ENCODE measurements around the gene XPNPEP1. TPM values are rescaled to one million over a fixed set of nuclear protein-coding genes. Genes with fewer than 3 reads are reported as not detected.

Gene XPNPEP1
- polyA plus RNA-seq, 4 donors: 76.6 to 138 (median 112) TPM

DNA sequence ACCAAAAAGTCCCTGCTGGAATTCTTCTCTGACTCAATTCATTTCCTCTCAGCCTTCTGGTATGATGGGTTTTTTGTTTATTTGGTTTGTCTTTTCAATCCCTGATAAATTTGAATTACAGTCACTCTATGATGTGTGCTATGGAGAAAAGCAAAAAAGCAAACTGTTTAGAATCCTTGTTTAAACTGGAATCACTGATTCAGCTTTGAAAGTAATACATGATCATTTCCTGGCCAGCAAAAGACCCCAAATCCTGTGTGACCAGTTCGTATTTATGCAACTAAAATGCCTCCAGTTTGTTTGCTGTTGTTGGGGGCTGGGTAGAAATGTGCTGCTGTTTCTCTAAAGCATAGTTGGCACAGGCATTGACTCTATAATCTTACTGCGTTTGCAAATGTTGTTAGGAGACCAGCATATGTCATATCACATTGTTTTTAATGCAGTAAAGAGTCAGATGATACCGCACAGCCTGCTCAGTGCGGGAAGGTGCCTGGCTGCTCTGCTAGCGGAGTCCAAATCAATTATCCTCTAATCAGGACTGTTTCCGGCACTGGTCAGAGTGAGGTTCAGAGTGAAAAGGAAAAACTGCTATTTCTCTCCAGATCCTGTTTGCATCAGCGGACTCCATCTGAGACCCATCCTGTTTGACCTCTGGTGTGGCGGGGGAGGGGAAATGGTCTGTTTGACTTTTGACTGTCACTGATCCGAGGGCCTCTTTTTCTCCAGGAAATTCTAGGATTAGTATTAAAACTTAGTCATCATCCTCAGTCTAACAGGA, 43.8 kb upstream of the XPNPEP1 start:
- H3K36me3 ChIP-seq (ENCODE audit: control insufficient read depth in 3 of 3, insufficient read depth in 2 of 3, low read depth in 1 of 3, low read length in 3 of 3): no peaks in the 10 kb centered on the region
- H3K4me1 ChIP-seq (ENCODE audit: control insufficient read depth in 3 of 3, insufficient read depth in 2 of 3, low read depth in 1 of 3, low read length in 2 of 3): peaks cover 5 to 55% (median 11%) of the 10 kb centered on the region in 3 donors
- H3K4me3 ChIP-seq (ENCODE audit: low read depth in 1 of 3, low read length in 3 of 3): no peak overlapping the region
- no peaks in the 10 kb centered on the region for H3K27me3 ChIP-seq (ENCODE audit: control insufficient read depth in 3 of 3, insufficient read depth in 3 of 3, low read length in 3 of 3)
- no peaks in the 10 kb centered on the region for H3K9me3 ChIP-seq (ENCODE audit: control insufficient read depth in 2 of 2, insufficient read depth in 1 of 2, low read depth in 1 of 2, low read length in 1 of 2)
- FAIRE-seq: no peak
- peak; percentile 56 to 66 for DNase-seq
- peak overlapping the region in 2 of 3 donors; percentile 46 to 76 for H3K27ac ChIP-seq (ENCODE audit: low read depth in 1 of 3, low read length in 2 of 3)
- 20 to 36% (median 35%) methylated on average over 9 of the region's 9 CpGs for WGBS, 3 donors

GRCh38 chr10:109964318-109964717, 41.0 kb upstream of the XPNPEP1 start:
- H3K4me1 ChIP-seq (ENCODE audit: control insufficient read depth in 3 of 3, insufficient read depth in 2 of 3, low read depth in 1 of 3, low read length in 2 of 3): peaks cover 4 to 38% (median 14%) of the 10 kb centered on the region in 3 donors

GRCh38 chr10:109963439-109963838, 40.1 kb upstream of the XPNPEP1 start:
- 83 to 91% (median 86%) methylated on average over 5 of the region's 5 CpGs for WGBS, 3 donors
- H3K36me3 ChIP-seq (ENCODE audit: control insufficient read depth in 3 of 3, insufficient read depth in 2 of 3, low read depth in 1 of 3, low read length in 3 of 3): no peaks in the 10 kb centered on the region
- FAIRE-seq (no peak), DNase-seq (no peak)
- no peak overlapping the region for H3K4me3 ChIP-seq (ENCODE audit: low read depth in 1 of 3, low read length in 3 of 3)
- H3K27me3 ChIP-seq (ENCODE audit: control insufficient read depth in 3 of 3, insufficient read depth in 3 of 3, low read length in 3 of 3): no peaks in the 10 kb centered on the region
- H3K4me1 ChIP-seq (ENCODE audit: control insufficient read depth in 3 of 3, insufficient read depth in 2 of 3, low read depth in 1 of 3, low read length in 2 of 3): peaks cover 4 to 32% (median 10%) of the 10 kb centered on the region in 3 donors
- H3K9me3 ChIP-seq (ENCODE audit: control insufficient read depth in 2 of 2, insufficient read depth in 1 of 2, low read depth in 1 of 2, low read length in 1 of 2): no peaks in the 10 kb centered on the region
- no peak overlapping the region for H3K27ac ChIP-seq (ENCODE audit: low read depth in 1 of 3, low read length in 2 of 3)

More at GRCh38 chr10:109964318-109964717, 41.0 kb upstream of the XPNPEP1 start:
- H3K4me3 ChIP-seq (ENCODE audit: low read depth in 1 of 3, low read length in 3 of 3): no peak overlapping the region
- DNase-seq (no peak), FAIRE-seq (no peak)
- H3K36me3 ChIP-seq (ENCODE audit: control insufficient read depth in 3 of 3, insufficient read depth in 2 of 3, low read depth in 1 of 3, low read length in 3 of 3): no peaks in the 10 kb centered on the region
- H3K9me3 ChIP-seq (ENCODE audit: control insufficient read depth in 2 of 2, insufficient read depth in 1 of 2, low read depth in 1 of 2, low read length in 1 of 2): no peaks in the 10 kb centered on the region
- WGBS, 3 donors: 85 to 93% (median 87%) methylated on average over 10 of the region's 10 CpGs
- H3K27me3 ChIP-seq (ENCODE audit: control insufficient read depth in 3 of 3, insufficient read depth in 3 of 3, low read length in 3 of 3): no peaks in the 10 kb centered on the region
- no peak overlapping the region for H3K27ac ChIP-seq (ENCODE audit: low read depth in 1 of 3, low read length in 2 of 3)

DNA sequence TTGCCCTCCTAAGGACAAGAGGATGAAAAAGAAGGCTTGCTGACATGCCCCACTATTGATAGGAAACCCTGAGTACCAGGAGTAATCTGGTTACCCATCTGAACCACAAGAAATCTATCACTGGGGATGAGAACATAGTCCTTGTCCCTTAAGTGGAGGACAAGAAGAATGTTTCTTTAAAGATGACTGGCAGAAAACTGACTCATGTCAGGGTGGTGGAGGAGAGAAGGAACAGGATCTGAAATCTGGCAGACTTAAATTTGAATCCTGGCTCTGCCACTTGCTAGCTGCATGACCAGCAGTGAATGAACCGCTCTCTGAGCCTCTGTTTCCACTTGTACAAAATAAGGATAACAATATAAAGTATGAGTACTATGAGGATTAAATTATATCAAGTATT, 38.9 kb upstream of the XPNPEP1 start:
- no peaks in the 10 kb centered on the region for H3K36me3 ChIP-seq (ENCODE audit: control insufficient read depth in 3 of 3, insufficient read depth in 2 of 3, low read depth in 1 of 3, low read length in 3 of 3)
- 93 to 100% (median 96%) methylated on average over 1 of the region's 1 CpG for WGBS, 3 donors

DNA sequence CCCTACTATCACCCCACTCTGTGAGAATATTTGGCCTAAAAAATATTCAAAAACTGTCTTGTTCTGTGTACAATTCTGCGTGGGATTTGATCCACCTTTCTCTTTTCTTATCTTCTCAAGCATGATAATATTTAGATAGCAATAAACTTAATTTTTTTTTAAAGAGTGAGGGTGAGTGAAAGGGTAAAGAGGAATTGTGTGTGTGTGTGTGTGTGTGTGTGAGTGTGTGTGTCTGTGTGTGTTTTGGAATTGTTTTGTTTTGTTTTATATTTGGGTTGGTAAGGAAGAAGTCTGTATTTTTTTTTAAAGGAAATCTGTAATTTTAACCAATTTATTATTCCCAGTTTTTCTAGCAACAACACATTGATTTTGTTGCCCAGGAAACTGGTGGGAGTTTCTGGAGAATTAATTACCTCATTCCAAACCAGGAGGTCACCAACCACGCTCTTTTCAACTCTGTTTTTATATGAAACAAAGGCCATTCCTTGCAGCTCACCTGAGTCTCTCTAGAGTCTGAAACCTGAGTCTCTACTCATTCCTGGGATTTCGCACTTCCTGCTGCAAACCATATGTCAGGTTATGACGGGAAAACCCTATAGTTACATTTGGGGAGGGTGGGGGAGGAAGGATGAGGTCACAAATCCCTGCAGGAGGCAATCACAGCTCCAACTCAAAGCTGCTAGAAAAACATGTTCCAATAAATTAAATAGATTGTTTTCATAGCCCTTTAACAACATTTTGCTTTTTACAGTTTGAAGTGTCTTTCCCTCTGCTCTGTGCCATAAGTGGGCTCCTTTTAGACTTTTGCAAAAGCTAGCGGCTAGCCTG, 38.1 kb upstream of the XPNPEP1 start:
- peaks cover 4 to 20% (median 9%) of the 10 kb centered on the region in 3 donors for H3K4me1 ChIP-seq (ENCODE audit: control insufficient read depth in 3 of 3, insufficient read depth in 2 of 3, low read depth in 1 of 3, low read length in 2 of 3)
- no peak overlapping the region for H3K4me3 ChIP-seq (ENCODE audit: low read depth in 1 of 3, low read length in 3 of 3)
- peak in 1 of 2 donors; percentile 69 for DNase-seq
- peak overlapping the region in 1 of 3 donors; percentile 26 for H3K27ac ChIP-seq (ENCODE audit: low read depth in 1 of 3, low read length in 2 of 3)
- WGBS, 3 donors: 35 to 51% (median 49%) methylated on average over 5 of the region's 5 CpGs
- no peaks in the 10 kb centered on the region for H3K9me3 ChIP-seq (ENCODE audit: control insufficient read depth in 2 of 2, insufficient read depth in 1 of 2, low read depth in 1 of 2, low read length in 1 of 2)
- no peak for FAIRE-seq
- no peaks in the 10 kb centered on the region for H3K36me3 ChIP-seq (ENCODE audit: control insufficient read depth in 3 of 3, insufficient read depth in 2 of 3, low read depth in 1 of 3, low read length in 3 of 3)
- H3K27me3 ChIP-seq (ENCODE audit: control insufficient read depth in 3 of 3, insufficient read depth in 3 of 3, low read length in 3 of 3): no peaks in the 10 kb centered on the region

More for the DNA sequence above, 38.9 kb upstream of the XPNPEP1 start:
- Histone ChIP-seq H3K9me3 (ENCODE audit: control insufficient read depth in 2 of 2, insufficient read depth in 1 of 2, low read depth in 1 of 2, low read length in 1 of 2) (no peaks in the 10 kb centered on the region), H3K4me3 (ENCODE audit: low read depth in 1 of 3, low read length in 3 of 3) (no peak overlapping the region), H3K27ac (ENCODE audit: low read depth in 1 of 3, low read length in 2 of 3) (peak overlapping the region in 1 of 3 donors; percentile 26), H3K4me1 (ENCODE audit: control insufficient read depth in 3 of 3, insufficient read depth in 2 of 3, low read depth in 1 of 3, low read length in 2 of 3) (peaks cover 7 to 24% (median 8%) of the 10 kb centered on the region in 3 donors), H3K27me3 (ENCODE audit: control insufficient read depth in 3 of 3, insufficient read depth in 3 of 3, low read length in 3 of 3) (no peaks in the 10 kb centered on the region)
- FAIRE-seq (no peak), DNase-seq (no peak)

- 75 to 85% (median 79%) methylated on average over 2 of the region's 2 CpGs for WGBS, 3 donors
- DNase-seq (no peak), FAIRE-seq (no peak)
- H3K9me3 ChIP-seq (ENCODE audit: control insufficient read depth in 2 of 2, insufficient read depth in 1 of 2, low read depth in 1 of 2, low read length in 1 of 2): no peaks in the 10 kb centered on the region
- H3K36me3 ChIP-seq (ENCODE audit: control insufficient read depth in 3 of 3, insufficient read depth in 2 of 3, low read depth in 1 of 3, low read length in 3 of 3): no peaks in the 10 kb centered on the region
- H3K4me3 ChIP-seq (ENCODE audit: low read depth in 1 of 3, low read length in 3 of 3): no peak overlapping the region
- H3K4me1 ChIP-seq (ENCODE audit: control insufficient read depth in 3 of 3, insufficient read depth in 2 of 3, low read depth in 1 of 3, low read length in 2 of 3): peaks cover 4 to 20% (median 9%) of the 10 kb centered on the region in 3 donors
- H3K27ac ChIP-seq (ENCODE audit: low read depth in 1 of 3, low read length in 2 of 3): no peak overlapping the region
- H3K27me3 ChIP-seq (ENCODE audit: control insufficient read depth in 3 of 3, insufficient read depth in 3 of 3, low read length in 3 of 3): no peaks in the 10 kb centered on the region
Observed at GRCh38 chr10:109960682-109961081, 37.4 kb upstream of the XPNPEP1 start.

GRCh38 chr10:109959259-109960145, 36.2 kb upstream of the XPNPEP1 start:
- H3K4me1 ChIP-seq (ENCODE audit: control insufficient read depth in 3 of 3, insufficient read depth in 2 of 3, low read depth in 1 of 3, low read length in 2 of 3): peaks cover 4 to 17% (median 9%) of the 10 kb centered on the region in 3 donors

DNA sequence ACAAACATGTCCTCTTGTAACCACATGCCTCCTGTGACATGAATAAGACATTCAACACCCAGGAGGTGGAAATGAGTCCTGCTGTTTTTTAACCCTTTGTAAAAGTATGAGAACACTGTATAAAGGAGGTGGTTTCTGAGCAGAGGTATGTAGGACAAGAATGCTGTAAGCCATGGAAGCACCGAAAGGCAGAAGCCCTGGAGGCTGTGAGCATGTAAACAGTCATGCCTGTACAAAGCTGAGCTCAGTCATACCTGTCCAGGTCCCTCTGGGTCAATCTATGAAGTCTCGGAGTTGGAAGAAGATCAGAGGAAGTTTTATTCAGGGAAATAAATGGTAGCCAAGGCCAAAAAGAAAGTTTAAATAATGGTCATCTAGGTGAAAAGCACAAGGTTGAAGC, 34.7 kb upstream of the XPNPEP1 start:
- 60 to 83% (median 77%) methylated on average over 2 of the region's 2 CpGs for WGBS, 3 donors
- Histone ChIP-seq H3K4me3 (ENCODE audit: low read depth in 1 of 3, low read length in 3 of 3) (no peak overlapping the region), H3K36me3 (ENCODE audit: control insufficient read depth in 3 of 3, insufficient read depth in 2 of 3, low read depth in 1 of 3, low read length in 3 of 3) (no peaks in the 10 kb centered on the region), H3K9me3 (ENCODE audit: control insufficient read depth in 2 of 2, insufficient read depth in 1 of 2, low read depth in 1 of 2, low read length in 1 of 2) (no peaks in the 10 kb centered on the region), H3K27ac (ENCODE audit: low read depth in 1 of 3, low read length in 2 of 3) (no peak overlapping the region), H3K27me3 (ENCODE audit: control insufficient read depth in 3 of 3, insufficient read depth in 3 of 3, low read length in 3 of 3) (no peaks in the 10 kb centered on the region), H3K4me1 (ENCODE audit: control insufficient read depth in 3 of 3, insufficient read depth in 2 of 3, low read depth in 1 of 3, low read length in 2 of 3) (peaks cover 4 to 17% (median 9%) of the 10 kb centered on the region in 3 donors)
- no peak for DNase-seq
- FAIRE-seq: no peak

More at GRCh38 chr10:109959259-109960145, 36.2 kb upstream of the XPNPEP1 start:
- Histone ChIP-seq H3K27ac (ENCODE audit: low read depth in 1 of 3, low read length in 2 of 3) (no peak overlapping the region), H3K36me3 (ENCODE audit: control insufficient read depth in 3 of 3, insufficient read depth in 2 of 3, low read depth in 1 of 3, low read length in 3 of 3) (no peaks in the 10 kb centered on the region), H3K27me3 (ENCODE audit: control insufficient read depth in 3 of 3, insufficient read depth in 3 of 3, low read length in 3 of 3) (no peaks in the 10 kb centered on the region), H3K4me3 (ENCODE audit: low read depth in 1 of 3, low read length in 3 of 3) (no peak overlapping the region), H3K9me3 (ENCODE audit: control insufficient read depth in 2 of 2, insufficient read depth in 1 of 2, low read depth in 1 of 2, low read length in 1 of 2) (no peaks in the 10 kb centered on the region)
- no peak for FAIRE-seq
- WGBS, 3 donors: 79 to 97% (median 92%) methylated on average over 8 of the region's 8 CpGs
- no peak for DNase-seq
